Mucosa of stomach (tissue), 1 donor: ENCODE measurements around the gene MSMB.
"Not testable (repeated sequence)": the region's sequence is repeated elsewhere in the genome, so short reads cannot be mapped to it uniquely, and the experiment has no call there.

Experiments
- H3K27me3 ChIP-seq: one replicate; pipeline ENCODE4 v1.7.0; 2013; ENCODE audit warnings: mild to moderate bottlenecking, low read length; ENCODE audit not compliant: control insufficient read depth, insufficient read depth
- H3K36me3 ChIP-seq: one replicate; pipeline ENCODE4 v1.7.0; 2013; ENCODE audit warnings: low read length; ENCODE audit not compliant: control insufficient read depth, insufficient read depth
- H3K4me1 ChIP-seq: one replicate; pipeline ENCODE4 v1.7.0; 2013; ENCODE audit warnings: mild to moderate bottlenecking, low read length; ENCODE audit not compliant: control insufficient read depth, insufficient read depth
- H3K4me3 ChIP-seq: one replicate; pipeline ENCODE4 v1.7.0; 2013; ENCODE audit warnings: low read length
- H3K9ac ChIP-seq: one replicate; pipeline ENCODE4 v1.7.0; 2013; ENCODE audit warnings: mild to moderate bottlenecking, low read length, moderate library complexity
- H3K9me3 ChIP-seq: one replicate; pipeline ENCODE4 v1.7.0; 2013; ENCODE audit warnings: mild to moderate bottlenecking, low read length, moderate library complexity; ENCODE audit not compliant: control insufficient read depth
- donor health status: Pancreatic carcinoma.

Gene MSMB

DNA sequence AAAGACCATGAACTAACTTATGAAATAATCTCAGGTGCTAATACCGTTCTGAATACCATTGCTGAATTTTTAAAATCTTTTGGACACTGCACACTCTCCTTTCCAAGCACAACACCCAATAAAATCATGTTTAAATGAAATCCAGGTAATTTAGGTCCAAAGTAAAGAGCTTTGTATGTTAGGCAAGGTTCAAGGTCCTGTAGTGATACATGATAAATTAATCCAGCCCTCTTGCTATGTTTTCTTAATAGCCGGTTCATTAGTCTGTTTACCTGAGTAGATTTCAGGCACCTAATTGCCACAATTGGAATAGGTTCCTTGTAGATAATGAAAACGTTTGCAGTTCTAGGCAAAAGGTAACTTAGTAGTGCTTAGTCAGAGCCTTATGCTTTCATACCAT lies 60.5 kb downstream of the MSMB start:
- not testable (repeated sequence) for H3K4me3 ChIP-seq, H3K36me3 ChIP-seq, H3K27me3 ChIP-seq, H3K9ac ChIP-seq, H3K4me1 ChIP-seq, H3K9me3 ChIP-seq

DNA sequence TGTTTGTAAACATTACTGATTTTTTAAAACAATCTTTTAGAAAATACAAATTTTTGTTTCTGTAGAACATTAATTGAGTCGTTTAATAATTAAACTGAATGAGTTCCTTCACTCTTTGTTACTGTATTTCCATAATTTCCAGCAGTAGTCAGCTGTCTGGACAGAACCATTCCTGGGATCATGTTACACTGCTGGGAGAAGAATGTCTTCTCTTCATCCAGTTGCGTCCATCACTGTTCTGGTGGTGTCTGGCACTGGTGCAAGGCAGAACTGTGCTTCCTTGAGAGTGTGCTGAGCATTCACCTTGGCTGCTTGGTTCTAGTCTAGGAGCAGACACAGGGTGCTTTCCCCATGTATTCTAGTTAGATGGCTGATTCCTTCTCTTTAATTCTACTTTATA lies 61.6 kb downstream of the MSMB start:
- H3K36me3 ChIP-seq, H3K4me1 ChIP-seq, H3K4me3 ChIP-seq, H3K9ac ChIP-seq, H3K9me3 ChIP-seq, H3K27me3 ChIP-seq: not testable (repeated sequence)

DNA sequence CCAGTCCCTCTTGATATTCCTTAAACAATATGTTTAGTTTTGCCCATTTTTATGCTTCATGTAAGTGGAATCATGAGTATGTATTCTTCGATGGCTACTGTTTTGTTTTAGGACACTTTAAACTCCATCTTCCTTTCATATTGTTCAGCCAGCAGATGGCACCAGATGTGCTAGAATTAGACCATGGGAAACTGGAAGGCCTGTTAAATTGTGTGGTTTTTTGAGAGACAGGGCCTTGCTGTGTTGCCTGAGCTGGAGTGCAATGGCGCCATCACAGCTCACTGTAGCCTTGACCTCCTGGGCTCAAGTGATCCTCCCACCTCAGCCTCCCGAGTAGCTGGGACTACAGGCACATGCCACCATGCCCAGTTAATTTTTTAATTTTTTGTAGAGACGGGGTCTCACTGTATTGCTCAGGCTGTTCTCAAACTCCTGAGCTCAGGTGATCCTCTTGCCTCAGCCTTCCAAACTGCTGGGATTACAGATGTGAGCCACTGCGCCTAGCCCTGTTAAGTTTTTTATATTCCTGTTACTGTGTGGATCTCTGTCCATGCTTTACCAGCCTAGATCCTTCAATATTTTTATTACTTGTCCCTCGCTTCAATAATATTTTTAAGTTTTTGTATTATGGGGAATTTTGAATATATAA lies 62.4 kb downstream of the MSMB start:
- not testable (repeated sequence) for H3K27me3 ChIP-seq, H3K9me3 ChIP-seq, H3K4me1 ChIP-seq, H3K36me3 ChIP-seq, H3K9ac ChIP-seq, H3K4me3 ChIP-seq
